K562 (cell line): Measurements from ENCODE around the gene DUS1L. TPM values are rescaled to one million over a fixed set of nuclear protein-coding genes. Genes with fewer than 3 reads are reported as not detected.

Experiments
- CGGBP1 ChIP-seq: fragments of 250-450 bp; sonication (Bioruptor Pico); IDR thresholded peaks from 2 replicates; pipeline ENCODE4 v1.9.0; 2021; ENCODE audit warnings: mild to moderate bottlenecking
- DLX4 ChIP-seq: fragments of 250-450 bp; sonication (Bioruptor Pico); IDR thresholded peaks from 2 replicates; pipeline ENCODE4 v1.6.1; 2021; ENCODE audit warnings: mild to moderate bottlenecking
- E2F5 ChIP-seq: sonication (generic); formaldehyde crosslinking; IDR thresholded peaks from 2 replicates; pipeline ENCODE4 v1.8.0; 2022; ENCODE audit warnings: mild to moderate bottlenecking, missing genetic modification reagents
- FOS ChIP-seq: IDR thresholded peaks from 3 replicates; pipeline ENCODE4 v1.6.1; 2011; ENCODE audit not compliant: insufficient read length; ENCODE audit errors: extremely low read depth
- FOXA1 ChIP-seq: fragments of 450-650 bp; IDR thresholded peaks from 2 replicates; pipeline ENCODE4 v1.6.1; 2016; ENCODE audit warnings: mild to moderate bottlenecking, borderline replicate concordance
- GMEB1 ChIP-seq: fragments of 250-450 bp; sonication (Bioruptor Pico); IDR thresholded peaks from 2 replicates; pipeline ENCODE4 v1.4.0; 2020; ENCODE audit warnings: mild to moderate bottlenecking
- GTF3C2 ChIP-seq: IDR thresholded peaks from 3 replicates; pipeline ENCODE4 v1.6.1; 2011; ENCODE audit warnings: borderline replicate concordance, mild to moderate bottlenecking, moderate library complexity; ENCODE audit not compliant: insufficient read length; ENCODE audit errors: extremely low read depth
- HDGF ChIP-seq: fragments of 450-650 bp; IDR thresholded peaks from 2 replicates; pipeline ENCODE4 v1.6.1; 2016
- KLF1 ChIP-seq: fragments of 450-650 bp; IDR thresholded peaks from 2 replicates; pipeline ENCODE4 v1.6.1; 2016; ENCODE audit warnings: missing genetic modification characterization, missing compliant biosample characterization
- KLF16 ChIP-seq: IDR thresholded peaks from 2 replicates; pipeline ENCODE4 v1.6.1; 2016; ENCODE audit warnings: antibody characterized with exemption
- MEIS2 ChIP-seq: fragments of 450-650 bp; IDR thresholded peaks from 2 replicates; pipeline ENCODE4 v1.6.1; 2014; ENCODE audit warnings: mild to moderate bottlenecking; ENCODE audit not compliant: partially characterized antibody
- MYBL2 ChIP-seq, 2 experiments: fragments of 450-650 bp in 1 of 2; sonication (generic) in 1 of 2; formaldehyde crosslinking in 1 of 2; IDR thresholded peaks; 2 replicates each; pipeline versions ENCODE4 v1.6.1 to v1.8.1; 2017 to 2022; ENCODE audit warnings: borderline replicate concordance in 1 of 2, inconsistent platforms in 1 of 2, low read depth in 1 of 2, mild to moderate bottlenecking in 1 of 2, missing genetic modification reagents in 1 of 2, moderate library complexity in 1 of 2
- RBM15 ChIP-seq: fragments of 200-400 bp; formaldehyde crosslinking; IDR thresholded peaks from 2 replicates; pipeline ENCODE4 v1.6.1; 2018; ENCODE audit warnings: mild to moderate bottlenecking, low read length, moderate library complexity; ENCODE audit not compliant: insufficient read depth
- SREBF1 ChIP-seq: fragments of 150-350 bp; IDR thresholded peaks from 2 replicates; pipeline ENCODE4 v1.6.1; 2014; ENCODE audit warnings: antibody characterized with exemption, low read depth, low read length, borderline replicate concordance
- ZNF280A ChIP-seq: fragments of 450-650 bp; IDR thresholded peaks from 2 replicates; pipeline ENCODE4 v1.6.1; 2018; ENCODE audit warnings: mild to moderate bottlenecking, low read depth; ENCODE audit not compliant: partially characterized antibody
- ZNF655 ChIP-seq: fragments of 250-450 bp; sonication (Bioruptor Pico); IDR thresholded peaks from 2 replicates; pipeline ENCODE4 v1.5.0; 2021
- ZNF717 ChIP-seq: fragments of 250-450 bp; sonication (Bioruptor Pico); IDR thresholded peaks from 2 replicates; pipeline ENCODE4 v1.5.0; 2021
- polyA plus RNA-seq, 8 experiments: library from polyadenylated mRNA; depleted of rRNA in 4 of 8; stranded (reverse) in 5 of 8; unstranded in 3 of 8; fragments of >200 nt; fragmentation: Nextera tagmentation in 2 of 8; fragmentation: Illumina TruSeq in 1 of 8; extraction: Ambion mirVana in 2 of 8; extraction: Trizol in 1 of 8; gene quantifications; 2 replicates each; pipeline versions ENCODE4 v1.2.1 to v1.2.3, GENCODE V29; 2011 to 2014; ENCODE audit warnings: inconsistent platforms in 1 of 8, missing spikeins in 1 of 8
- total RNA-seq, 7 experiments: library from RNA; depleted of rRNA in 6 of 7; stranded (reverse); fragments of >200 nt in 6 of 7; fragmentation: Illumina TruSeq in 2 of 7; extraction: Trizol in 2 of 7; gene quantifications; 2 replicates each; pipeline versions ENCODE4 v1.2.1 to v1.2.3, GENCODE V29; 2011 to 2021; ENCODE audit warnings: low replicate concordance in 1 of 7

DUS1L gene
- total and polyA plus RNA-seq, 9 of the 15 experiments (the other 6 are each of a cell fraction or from before 2014, with no cell fraction given), result 7.8 to 210 (median 83.9) TPM

GRCh38 chr17:82030470-82031302 is 34.9 kb downstream of the DUS1L start (continued):
- TF ChIP-seq HDGF (no peak), CGGBP1 (0 out of 2 replicates have a peak, but pooled peaks have one; percentile 24), KLF1 (tag) (no peak), MEIS2 (no peak), ZNF717 (CRISPR knock-in tag) (no peak), GMEB1 (no peak), MYBL2 (IDR thresholded peaks at IDR 0.05; ENCODE audit: low read depth) (no peak), MYBL2 (CRISPR knock-in tag; IDR thresholded peaks at IDR 0.05; ENCODE audit: borderline replicate concordance) (no peak), KLF16 (no peak), SREBF1 (no peak), GTF3C2 (no peak), FOXA1 (no peak), ZNF655 (CRISPR knock-in tag) (no peak), E2F5 (CRISPR knock-in tag) (no peak), DLX4 (no peak), ZNF280A (no peak), FOS (no peak), RBM15 (no peak)
